ENCODE results near the gene FHIT.

DNA sequence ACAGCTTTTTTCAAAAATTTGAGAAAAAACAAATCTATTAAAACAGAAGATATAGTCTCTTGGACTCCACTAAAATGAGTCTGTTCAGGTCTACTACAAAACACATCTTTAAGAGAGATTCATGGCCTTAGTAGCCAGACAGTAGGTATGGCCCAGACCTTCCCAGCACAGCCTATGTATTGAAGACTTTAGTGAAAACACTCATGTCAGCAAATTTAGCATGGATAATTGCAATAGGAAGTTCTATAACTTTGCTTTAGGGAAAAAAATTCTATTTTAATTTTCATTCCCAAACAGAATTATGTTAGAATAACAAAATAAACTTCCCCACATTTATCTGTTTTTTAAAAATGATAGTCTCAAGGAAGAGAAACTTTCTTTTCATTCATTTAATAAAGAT lies 976.6 kb downstream of the FHIT start:
- TF ChIP-seq, protein P1, sequence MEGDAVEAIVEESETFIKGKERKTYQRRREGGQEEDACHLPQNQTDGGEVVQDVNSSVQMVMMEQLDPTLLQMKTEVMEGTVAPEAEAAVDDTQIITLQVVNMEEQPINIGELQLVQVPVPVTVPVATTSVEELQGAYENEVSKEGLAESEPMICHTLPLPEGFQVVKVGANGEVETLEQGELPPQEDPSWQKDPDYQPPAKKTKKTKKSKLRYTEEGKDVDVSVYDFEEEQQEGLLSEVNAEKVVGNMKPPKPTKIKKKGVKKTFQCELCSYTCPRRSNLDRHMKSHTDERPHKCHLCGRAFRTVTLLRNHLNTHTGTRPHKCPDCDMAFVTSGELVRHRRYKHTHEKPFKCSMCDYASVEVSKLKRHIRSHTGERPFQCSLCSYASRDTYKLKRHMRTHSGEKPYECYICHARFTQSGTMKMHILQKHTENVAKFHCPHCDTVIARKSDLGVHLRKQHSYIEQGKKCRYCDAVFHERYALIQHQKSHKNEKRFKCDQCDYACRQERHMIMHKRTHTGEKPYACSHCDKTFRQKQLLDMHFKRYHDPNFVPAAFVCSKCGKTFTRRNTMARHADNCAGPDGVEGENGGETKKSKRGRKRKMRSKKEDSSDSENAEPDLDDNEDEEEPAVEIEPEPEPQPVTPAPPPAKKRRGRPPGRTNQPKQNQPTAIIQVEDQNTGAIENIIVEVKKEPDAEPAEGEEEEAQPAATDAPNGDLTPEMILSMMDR (IDR thresholded peaks at IDR 0.05): no peak
- TF ChIP-seq POLR2A (IDR thresholded peaks at IDR 0.05): no peak
- no peak for TF ChIP-seq EP300 (IDR thresholded peaks at IDR 0.05; ENCODE audit: low read depth)

Data from transverse colon (tissue), 3 donors.